Trophoblast cell (in vitro differentiated cells and primary cell): ENCODE data around the gene GRM5. TPM values are rescaled to one million over a fixed set of nuclear protein-coding genes. Genes with fewer than 3 reads are reported as not detected.
"Not testable (repeated sequence)": the region's sequence is repeated elsewhere in the genome, so short reads cannot be mapped to it uniquely, and the experiment has no call there.

Source experiments
- DNase-seq, 2 donors: peaks; one replicate each; pipeline ENCODE4 v3.0.0-alpha.2; 2016
- H2AFZ ChIP-seq: 2 replicates; pipeline ENCODE4 v1.6.1; 2013; ENCODE audit warnings: low read length, moderate library complexity, mild to moderate bottlenecking; ENCODE audit not compliant: insufficient read depth, poor library complexity
- H2AK5ac ChIP-seq: 2 replicates; pipeline ENCODE4 v1.6.1; 2013; ENCODE audit warnings: mild to moderate bottlenecking, low read length
- H2BK120ac ChIP-seq: 2 replicates; pipeline ENCODE4 v1.6.1; 2013; ENCODE audit warnings: low read length, mild to moderate bottlenecking, moderate library complexity; ENCODE audit not compliant: insufficient read depth, poor library complexity
- H2BK12ac ChIP-seq: 2 replicates; pipeline ENCODE4 v1.6.1; 2013; ENCODE audit warnings: mild to moderate bottlenecking, low read length, moderate library complexity
- H2BK5ac ChIP-seq: 2 replicates; pipeline ENCODE4 v1.6.1; 2013; ENCODE audit warnings: low read length, low read depth, moderate library complexity, mild to moderate bottlenecking; ENCODE audit not compliant: poor library complexity
- H3K14ac ChIP-seq: 2 replicates; pipeline ENCODE4 v1.6.1; 2013; ENCODE audit warnings: mild to moderate bottlenecking, low read length
- H3K18ac ChIP-seq: 2 replicates; pipeline ENCODE4 v1.6.1; 2013; ENCODE audit warnings: mild to moderate bottlenecking, low read length
- H3K23ac ChIP-seq: 2 replicates; pipeline ENCODE4 v1.6.1; 2013; ENCODE audit warnings: low read length
- H3K27ac ChIP-seq: 2 replicates; pipeline ENCODE4 v1.5.1; 2013; ENCODE audit warnings: low read depth, mild to moderate bottlenecking, inconsistent platforms, low read length, moderate library complexity
- H3K27me3 ChIP-seq: 2 replicates; pipeline ENCODE4 v1.6.1; 2013; ENCODE audit warnings: inconsistent platforms, mild to moderate bottlenecking, low read length, moderate library complexity; ENCODE audit not compliant: insufficient read depth
- H3K36me3 ChIP-seq, 2 experiments: 1 replicate in 1 of 2; 2 replicates in 1 of 2; pipeline ENCODE4 v1.6.1; 2013; ENCODE audit warnings: low read length in 2 of 2, mild to moderate bottlenecking in 2 of 2, moderate library complexity in 1 of 2; ENCODE audit not compliant: insufficient read depth in 2 of 2, control insufficient read depth in 1 of 2
- H3K4ac ChIP-seq: 2 replicates; pipeline ENCODE4 v1.6.1; 2013; ENCODE audit warnings: low read depth, mild to moderate bottlenecking, low read length, moderate library complexity
- H3K4me1 ChIP-seq, 2 experiments: 1 replicate in 1 of 2; 2 replicates in 1 of 2; pipeline ENCODE4 v1.6.1; 2013; ENCODE audit warnings: low read length in 2 of 2, mild to moderate bottlenecking in 2 of 2, moderate library complexity in 1 of 2; ENCODE audit not compliant: insufficient read depth in 2 of 2, control insufficient read depth in 1 of 2
- H3K4me2 ChIP-seq: 2 replicates; pipeline ENCODE4 v1.6.1; 2013; ENCODE audit warnings: inconsistent platforms, mild to moderate bottlenecking, low read length, moderate library complexity
- H3K4me3 ChIP-seq: 2 replicates; pipeline ENCODE4 v1.5.1; 2013; ENCODE audit warnings: mild to moderate bottlenecking, low read depth, low read length, inconsistent platforms
- H3K79me1 ChIP-seq: one replicate; pipeline ENCODE4 v1.6.1; 2013; ENCODE audit warnings: low read length
- H3K79me2 ChIP-seq: 2 replicates; pipeline ENCODE4 v1.6.1; 2013; ENCODE audit warnings: low read length, mild to moderate bottlenecking; ENCODE audit not compliant: control insufficient read depth, insufficient read depth, poor library complexity
- H3K9ac ChIP-seq: 2 replicates; pipeline ENCODE4 v1.6.1; 2013; ENCODE audit warnings: mild to moderate bottlenecking, low read length
- H3K9me3 ChIP-seq: 2 replicates; pipeline ENCODE4 v1.6.1; 2013; ENCODE audit warnings: low read depth, mild to moderate bottlenecking, control low read depth, inconsistent platforms, low read length; ENCODE audit not compliant: insufficient read depth
- H4K12ac ChIP-seq: 2 replicates; pipeline ENCODE4 v1.6.1; 2013; ENCODE audit warnings: low read depth, mild to moderate bottlenecking, low read length, moderate library complexity
- H4K8ac ChIP-seq: 2 replicates; pipeline ENCODE4 v1.6.1; 2013; ENCODE audit warnings: low read depth, mild to moderate bottlenecking, low read length, moderate library complexity
- H4K91ac ChIP-seq: one replicate; pipeline ENCODE4 v1.6.1; 2013; ENCODE audit warnings: low read depth, mild to moderate bottlenecking, low read length, moderate library complexity
- WGBS: extraction: QIAGEN DNeasy Blood & Tissue Kit; methylation state at CpG from one replicate; pipeline ENCODE4 v1.1.7; 2013; ENCODE audit warnings: missing lambda C conversion rate; ENCODE audit not compliant: insufficient read length, insufficient coverage; ENCODE audit errors: extremely low coverage; 5-methylcytosine and 5-hydroxymethylcytosine counted together
- polyA plus RNA-seq: library from polyadenylated mRNA; stranded (reverse); fragments of 200-250 nt; gene quantifications from 2 replicates; pipeline ENCODE4 v1.2.3, GENCODE V29; 2013

GRM5 gene
- polyA plus RNA-seq = 0.01 TPM in 2 replicates

DNA sequence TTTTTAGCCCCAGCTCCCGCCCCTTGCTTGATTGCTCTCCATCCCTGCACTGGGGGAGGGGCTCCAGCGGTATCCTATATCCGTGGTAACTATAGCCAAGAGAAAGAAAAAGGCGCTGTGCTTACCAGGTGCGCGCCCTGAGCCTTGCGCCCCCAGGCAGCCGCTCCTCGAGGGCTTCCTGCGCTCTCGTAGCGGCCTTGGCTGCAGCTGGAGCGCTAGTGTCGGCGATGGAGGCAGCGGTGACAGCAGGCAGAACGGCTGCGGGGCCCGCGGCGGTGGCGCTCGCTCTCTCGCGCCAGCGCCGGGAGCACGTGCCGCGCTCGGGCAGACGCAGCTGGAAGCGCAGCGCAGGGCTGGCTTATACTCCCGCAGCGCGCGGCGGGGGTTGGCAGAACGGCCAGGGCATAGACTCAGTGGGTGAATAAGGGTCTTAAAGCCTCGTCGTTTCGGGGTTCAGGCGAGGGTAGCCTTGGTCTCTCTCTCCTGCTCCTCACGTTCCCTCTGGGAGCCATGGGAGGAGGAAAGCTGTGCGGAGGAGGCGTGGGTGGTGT is at the start of gene GRM5:
TSS of gene GRM5 (minus strand) at position 332 of the 551 bp plus-strand sequence. CDS start 18,110 bp downstream, outside the sequence.
- not testable (repeated sequence) for H2BK12ac ChIP-seq, H2AFZ ChIP-seq, H3K9ac ChIP-seq, H2AK5ac ChIP-seq, H3K27me3 ChIP-seq, H3K27ac ChIP-seq, H3K14ac ChIP-seq, H3K4ac ChIP-seq, H3K79me1 ChIP-seq, H4K8ac ChIP-seq, H3K4me1 ChIP-seq, H3K79me2 ChIP-seq, H4K91ac ChIP-seq, H3K9me3 ChIP-seq, DNase-seq, H3K18ac ChIP-seq, H3K36me3 ChIP-seq, H2BK120ac ChIP-seq, H3K23ac ChIP-seq, H4K12ac ChIP-seq, H3K4me3 ChIP-seq, H2BK5ac ChIP-seq
- WGBS = no CpG with 5 or more reads among the region's 47 CpGs
- peak within 1 kb of the TSS; percentile 54 for H3K4me2 ChIP-seq

DNA sequence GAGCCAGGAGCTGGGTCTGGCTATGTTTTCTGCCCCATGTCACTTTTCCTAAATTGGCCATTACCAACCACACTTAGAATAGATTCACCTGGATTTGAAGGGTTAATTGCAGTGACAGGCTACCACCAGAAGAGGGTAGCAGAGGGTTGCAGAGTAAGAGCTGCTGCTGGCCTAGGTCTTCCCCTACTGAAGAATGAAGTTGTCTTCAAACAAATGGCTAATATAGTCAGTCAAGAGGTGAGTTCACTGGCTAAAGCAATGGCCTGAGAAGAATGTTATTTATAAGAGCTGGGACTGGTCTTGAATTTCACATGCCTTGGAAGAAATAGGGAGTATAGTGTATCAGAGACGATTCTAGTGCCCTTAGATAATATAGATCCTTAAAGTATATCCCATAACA is 32.2 kb upstream of the GRM5 start:
- H2BK12ac ChIP-seq, H3K14ac ChIP-seq, H3K27me3 ChIP-seq, H3K4me3 ChIP-seq, H2AFZ ChIP-seq, H4K12ac ChIP-seq, H3K27ac ChIP-seq, H3K79me2 ChIP-seq, H3K23ac ChIP-seq, H4K91ac ChIP-seq, H3K4me1 ChIP-seq, H2BK120ac ChIP-seq, H3K4ac ChIP-seq, H3K36me3 ChIP-seq, H2AK5ac ChIP-seq, H3K18ac ChIP-seq, H3K4me2 ChIP-seq, H3K9me3 ChIP-seq, H4K8ac ChIP-seq, H3K9ac ChIP-seq, H3K79me1 ChIP-seq, H2BK5ac ChIP-seq: not testable (repeated sequence)
- WGBS = no CpG with 5 or more reads among the region's 1 CpG
- DNase-seq = peak; percentile 4 to 54

DNA sequence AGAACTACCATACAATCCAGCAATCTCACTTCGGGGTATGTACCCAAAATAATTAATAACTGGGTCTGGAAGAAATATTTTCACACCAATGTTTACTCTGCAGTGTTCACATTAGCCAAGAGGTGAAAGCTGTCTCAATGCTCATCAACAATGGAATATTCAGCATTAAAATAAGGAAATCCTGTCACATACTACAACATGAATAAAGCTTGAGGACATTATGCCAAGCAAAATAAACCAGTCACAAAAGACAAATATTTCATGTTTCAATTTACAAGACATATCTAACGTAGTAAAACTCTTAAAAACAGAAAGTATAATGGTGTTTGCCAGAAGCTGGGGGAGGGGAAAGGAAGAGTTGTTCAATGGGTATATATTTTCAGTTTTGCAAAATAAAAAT is 28.0 kb upstream of the GRM5 start:
- not testable (repeated sequence) for H3K27ac ChIP-seq, H3K27me3 ChIP-seq, H2BK120ac ChIP-seq, H2BK12ac ChIP-seq, H3K18ac ChIP-seq, H2AK5ac ChIP-seq, H3K4me3 ChIP-seq, H3K23ac ChIP-seq, H3K79me1 ChIP-seq, H4K91ac ChIP-seq, H3K4me2 ChIP-seq, H3K4ac ChIP-seq, H3K9me3 ChIP-seq, H4K8ac ChIP-seq, H3K36me3 ChIP-seq, H3K79me2 ChIP-seq, DNase-seq, H2AFZ ChIP-seq, H2BK5ac ChIP-seq, H3K4me1 ChIP-seq, H3K14ac ChIP-seq, H4K12ac ChIP-seq, H3K9ac ChIP-seq
- WGBS = no CpG with 5 or more reads among the region's 2 CpGs

DNA sequence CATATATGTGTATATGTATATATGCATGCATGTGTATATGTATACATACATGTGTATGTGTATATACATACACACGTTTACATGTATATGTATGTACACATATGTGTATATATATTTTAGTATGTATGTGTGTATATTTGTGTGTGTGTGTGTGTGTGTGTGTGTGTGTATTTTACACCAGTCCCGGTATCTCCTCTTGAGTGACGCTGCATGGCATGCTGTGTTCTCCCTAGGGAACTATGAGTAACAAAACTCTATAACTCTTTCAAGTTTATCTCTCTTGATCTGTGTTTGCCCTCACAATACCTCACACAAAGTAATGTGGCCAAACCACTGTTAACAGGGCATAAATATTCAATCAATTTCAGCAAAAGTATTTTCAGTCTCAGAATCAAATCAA is 19.2 kb upstream of the GRM5 start:
- not testable (repeated sequence) for H2AFZ ChIP-seq, H2BK5ac ChIP-seq, H3K14ac ChIP-seq, H2BK12ac ChIP-seq, H3K4ac ChIP-seq, H3K4me1 ChIP-seq, H4K91ac ChIP-seq, H3K79me1 ChIP-seq, H4K8ac ChIP-seq, H2BK120ac ChIP-seq, H3K79me2 ChIP-seq, H3K36me3 ChIP-seq, H3K9ac ChIP-seq, H3K18ac ChIP-seq, H3K27ac ChIP-seq, H3K27me3 ChIP-seq, H2AK5ac ChIP-seq, H3K9me3 ChIP-seq, H3K4me3 ChIP-seq, H3K4me2 ChIP-seq, H3K23ac ChIP-seq, H4K12ac ChIP-seq
- no CpG with 5 or more reads among the region's 3 CpGs for WGBS
- DNase-seq = peak; percentile 58 to 67
